CD4-positive, alpha-beta T cell (primary cell): ENCODE results near the gene DNAJB11. TPM values are rescaled to one million over a fixed set of nuclear protein-coding genes. Genes with fewer than 3 reads are reported as not detected.

Experiments used
- ATAC-seq: fragments of 200-7000 bp; cut with Tn5 transposase; one replicate; pipeline ENCODE4 v1.10.0; 2022; ENCODE audit warnings: mild to moderate bottlenecking; ENCODE audit not compliant: poor library complexity
- CTCF ChIA-PET: fragments of 350-600 bp; sonication (Branson Sonifier 250); formaldehyde crosslinking; loops from one replicate; lab custom pipeline; 2021; ENCODE audit warnings: antibody characterized with exemption, inconsistent platforms; lab: Charles Lee
- POLR2A ChIA-PET: fragments of 350-600 bp; sonication (Branson Sonifier 250); formaldehyde crosslinking; loops from one replicate; lab custom pipeline; 2021; ENCODE audit warnings: antibody characterized with exemption, inconsistent platforms; lab: Charles Lee
- DNase-seq, 14 experiments: peaks; one replicate each; pipeline ENCODE4 v3.0.0-alpha.2; 2013 to 2020; ENCODE audit warnings: mixed read lengths in 2 of 14
- H3K27ac ChIP-seq, 2 donors: one replicate each; pipeline versions ENCODE4 v1.5.1 to v1.7.0; 2013; ENCODE audit warnings: low read length in 2 of 2, low read depth in 1 of 2, mild to moderate bottlenecking in 1 of 2
- H3K27me3 ChIP-seq, 2 experiments: 1 replicate in 1 of 2; 2 replicates in 1 of 2; pipeline versions ENCODE4 v1.6.1 to v1.7.0; 2013; ENCODE audit warnings: low read length in 2 of 2, control low read depth in 1 of 2, mild to moderate bottlenecking in 1 of 2, moderate library complexity in 1 of 2; ENCODE audit not compliant: insufficient read depth in 2 of 2, control insufficient read depth in 1 of 2
- H3K36me3 ChIP-seq: one replicate; pipeline ENCODE4 v1.6.1; 2013; ENCODE audit warnings: low read length, control low read depth; ENCODE audit not compliant: insufficient read depth
- H3K4me1 ChIP-seq: one replicate; pipeline ENCODE4 v1.6.1; 2013; ENCODE audit warnings: low read length, control low read depth; ENCODE audit not compliant: insufficient read depth
- H3K4me3 ChIP-seq: one replicate; pipeline ENCODE4 v1.5.1; 2013; ENCODE audit warnings: mild to moderate bottlenecking, low read length, moderate library complexity
- H3K9me3 ChIP-seq, 2 experiments: 1 replicate in 1 of 2; 2 replicates in 1 of 2; pipeline versions ENCODE4 v1.6.1 to v1.7.0; 2013; ENCODE audit warnings: low read length in 2 of 2, mild to moderate bottlenecking in 2 of 2, control low read depth in 1 of 2, moderate library complexity in 1 of 2; ENCODE audit not compliant: control insufficient read depth in 1 of 2, insufficient read depth in 1 of 2
- H3K27ac Mint-ChIP-seq: one replicate; pipeline ENCODE4 v1.8.0; 2020; ENCODE audit warnings: mixed read lengths
- H3K27me3 Mint-ChIP-seq: one replicate; pipeline ENCODE4 v1.8.0; 2021; ENCODE audit warnings: mixed read lengths
- H3K36me3 Mint-ChIP-seq: one replicate; pipeline ENCODE4 v1.8.0; 2021; ENCODE audit warnings: low read depth, mixed read lengths
- H3K4me1 Mint-ChIP-seq: one replicate; pipeline ENCODE4 v1.8.0; 2021; ENCODE audit warnings: low read depth, mixed read lengths
- H3K4me3 Mint-ChIP-seq: one replicate; pipeline ENCODE4 v1.8.0; 2020; ENCODE audit warnings: mild to moderate bottlenecking, mixed read lengths
- H3K9me3 Mint-ChIP-seq: one replicate; pipeline ENCODE4 v1.8.0; 2020; ENCODE audit warnings: mixed read lengths
- CTCF ChIP-seq: fragments of 200-600 bp; IDR thresholded peaks from one replicate; pipeline ENCODE4 v1.8.0; 2022; ENCODE audit warnings: antibody characterized with exemption, mild to moderate bottlenecking
- intact Hi-C, 2 experiments: fragments of 100-400 bp; cut with DNase I in 1 of 2; cut with micrococcal nuclease in 1 of 2; formaldehyde crosslinking; loops; one replicate each; pipeline versions ENCODE4 v1.15.1 to v1.9.0; 2023 to 2025; cut with DNase I, micrococcal nuclease
- total RNA-seq, 174 experiments: library from RNA in 2 of 174; stranded (reverse) in 2 of 174; gene quantifications; one replicate each; pipeline ENCODE4 v1.2.3 and lab custom pipeline; 2021 to 2026

DNAJB11 gene
- total RNA-seq, 2 experiments from 2014 or later = 69.3 to 70.3 TPM

GRCh38 chr3:186622651-186623310 lies 52.3 kb downstream of the DNAJB11 start:
- H3K4me1 Mint-ChIP-seq = no peaks in the 10 kb centered on the region
- Histone ChIP-seq H3K4me3 (no peak overlapping the region), H3K4me1 (no peaks in the 10 kb centered on the region), H3K36me3 (no peaks in the 10 kb centered on the region), H3K27me3 (peaks cover 4 to 9% of the 10 kb centered on the region in 2 experiments), H3K9me3 (peaks cover 0 to 5% of the 10 kb centered on the region in 2 experiments), H3K27ac (no peak overlapping the region)
- TF ChIP-seq CTCF = no peak
- H3K9me3 Mint-ChIP-seq = no peaks in the 10 kb centered on the region
- H3K4me3 Mint-ChIP-seq = no peak overlapping the region
- H3K36me3 Mint-ChIP-seq = no peaks in the 10 kb centered on the region
- DNase-seq = no peak
- no peak for ATAC-seq
- H3K27me3 Mint-ChIP-seq = peaks cover 27% of the 10 kb centered on the region
- intact Hi-C loops = no loop called here
- ChIA-PET CTCF (interaction anchor here (0.6 to 2.8 kb wide), 3 partner anchors 8 to 518 kb away, joined by 3 to 10 read pairs (median 7); no protein-coding TSS in a partner anchor), POLR2A (no interaction called here)
- no peak overlapping the region for H3K27ac Mint-ChIP-seq

- ChIA-PET POLR2A (no interaction called here), CTCF (interaction anchor here (2.8 kb wide), 1 partner anchor 10 kb away, joined by 10 read pairs; no protein-coding TSS in a partner anchor)
These were observed 54.1 kb downstream of the DNAJB11 start for GRCh38 chr3:186624598-186624997.

GRCh38 chr3:186625600-186626042 lies 55.1 kb downstream of the DNAJB11 start:
- Histone ChIP-seq H3K4me3 (no peak overlapping the region), H3K9me3 (peaks cover 0 to 2% of the 10 kb centered on the region in 2 experiments), H3K27ac (no peak overlapping the region), H3K4me1 (no peaks in the 10 kb centered on the region), H3K36me3 (no peaks in the 10 kb centered on the region), H3K27me3 (peaks cover 0 to 4% of the 10 kb centered on the region in 2 experiments)
- no peak for ATAC-seq
- CTCF ChIA-PET = interaction anchor here (1.4 to 2.8 kb wide), 2 partner anchors 8 to 11 kb away, joined by 6 to 10 read pairs; no protein-coding TSS in a partner anchor
- TF ChIP-seq CTCF = no peak
- no peaks in the 10 kb centered on the region for H3K4me1 Mint-ChIP-seq
- H3K27me3 Mint-ChIP-seq = peaks cover 25% of the 10 kb centered on the region
- intact Hi-C loops = no loop called here
- DNase-seq = no peak
- no peaks in the 10 kb centered on the region for H3K9me3 Mint-ChIP-seq
- H3K27ac Mint-ChIP-seq = no peak overlapping the region
- H3K36me3 Mint-ChIP-seq = no peaks in the 10 kb centered on the region
- no peak overlapping the region for H3K4me3 Mint-ChIP-seq
- POLR2A ChIA-PET = no interaction called here

More at GRCh38 chr3:186624598-186624997, 54.1 kb downstream of the DNAJB11 start:
- Histone ChIP-seq H3K27ac (no peak overlapping the region), H3K36me3 (no peaks in the 10 kb centered on the region), H3K4me3 (no peak overlapping the region), H3K27me3 (peaks cover 0 to 4% of the 10 kb centered on the region in 2 experiments), H3K4me1 (no peaks in the 10 kb centered on the region), H3K9me3 (peaks cover 0 to 5% of the 10 kb centered on the region in 2 experiments)
- DNase-seq (no peak), ATAC-seq (no peak)
- intact Hi-C loops = no loop called here
- H3K9me3 Mint-ChIP-seq = no peaks in the 10 kb centered on the region
- H3K27ac Mint-ChIP-seq = no peak overlapping the region
- no peaks in the 10 kb centered on the region for H3K36me3 Mint-ChIP-seq
- no peaks in the 10 kb centered on the region for H3K4me1 Mint-ChIP-seq
- H3K27me3 Mint-ChIP-seq = peaks cover 25% of the 10 kb centered on the region
- no peak overlapping the region for H3K4me3 Mint-ChIP-seq
- no peak for TF ChIP-seq CTCF
